ENCODE data around the gene CGNL1.

The CGNL1 gene

DNA sequence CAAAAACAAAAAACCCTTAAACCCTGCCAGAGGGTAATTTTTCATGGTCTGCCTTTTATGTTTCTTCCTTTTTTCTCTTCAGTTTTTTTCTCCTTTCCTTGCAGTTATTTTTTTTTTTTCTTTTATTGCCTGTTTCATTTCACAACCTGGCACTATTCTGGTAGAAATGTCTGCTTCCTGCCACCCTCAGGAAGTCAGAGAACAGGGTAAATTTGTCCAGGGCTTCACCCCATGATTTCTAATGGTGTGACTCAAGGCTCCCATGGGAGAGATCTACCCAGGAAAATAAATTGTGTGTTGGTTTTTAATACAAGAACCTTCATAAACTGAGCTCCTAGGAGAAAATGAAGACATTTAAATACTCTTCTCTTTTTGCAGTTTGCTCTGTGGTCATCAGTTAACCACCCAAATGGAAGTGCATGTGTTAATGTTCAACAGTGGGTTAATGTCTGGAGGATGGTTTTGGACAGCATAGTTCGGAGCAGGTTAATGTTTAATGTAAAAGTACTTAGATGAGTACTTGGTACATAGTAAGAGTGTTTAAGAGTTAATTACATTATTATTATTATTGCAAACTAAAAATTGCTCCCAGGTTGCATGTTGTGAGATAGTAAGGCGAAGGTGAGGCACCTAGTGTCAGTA is 45.9 kb downstream of the CGNL1 start:
- DNase-seq = no peak

DNA sequence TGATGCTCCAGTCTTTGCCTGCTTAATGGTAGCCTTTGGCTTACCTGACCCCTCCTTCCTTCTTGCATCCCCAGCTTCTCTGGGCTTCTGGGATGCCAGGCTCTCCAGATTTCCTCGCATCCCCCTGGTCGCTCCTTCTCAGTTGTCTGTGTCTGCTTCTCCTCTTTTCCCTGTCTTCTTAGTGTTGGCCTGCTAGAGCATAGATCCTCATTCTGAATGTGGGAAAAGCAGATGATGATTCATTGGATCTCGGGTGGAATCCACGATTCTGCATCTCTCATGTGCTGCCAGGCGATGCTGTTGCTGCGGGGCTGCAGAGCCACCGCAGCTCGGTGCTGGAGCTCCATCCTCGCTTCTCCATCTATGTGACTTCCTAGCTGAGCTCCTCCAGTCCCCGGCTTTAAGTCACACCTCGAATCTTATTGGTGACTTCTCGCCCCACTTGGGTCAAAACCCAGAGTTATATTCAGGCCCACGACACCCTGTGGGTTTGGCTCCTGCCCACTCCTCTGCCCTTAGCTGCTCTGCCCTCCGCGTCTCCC is 47.4 kb downstream of the CGNL1 start:
- DNase-seq = no peak

GRCh38 chr15:57424628-57425405 is 48.5 kb downstream of the CGNL1 start:
- no peak for DNase-seq

GRCh38 chr15:57425842-57426241 is 49.5 kb downstream of the CGNL1 start:
- no peak for DNase-seq

GRCh38 chr15:57427367-57427821 is 51.1 kb downstream of the CGNL1 start:
- DNase-seq = peak in 5 of 58 donors; percentile 8 to 29 (median 13)

GRCh38 chr15:57432141-57432741 is 55.9 kb downstream of the CGNL1 start:
- DNase-seq = peak in 27 of 58 donors; percentile 6 to 68 (median 22)

DNA sequence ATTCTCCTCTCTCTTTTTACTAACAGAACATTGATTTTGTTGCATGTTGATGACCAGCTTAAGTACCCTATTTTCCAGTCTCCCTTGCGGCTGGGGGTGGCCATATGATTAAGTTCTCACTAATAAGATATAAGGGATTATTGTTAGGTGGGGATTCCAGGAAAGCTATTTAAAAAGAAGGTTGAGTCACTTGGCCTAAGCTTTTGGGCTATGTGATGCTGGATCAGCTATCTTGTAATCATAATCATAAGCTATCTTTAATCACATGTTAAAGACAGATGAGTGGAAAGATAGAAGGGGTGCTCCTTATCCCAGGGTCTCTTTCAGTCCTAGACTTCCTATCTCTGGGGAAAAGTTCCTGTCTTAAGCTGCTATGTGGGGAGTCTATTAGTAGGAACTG is 59.9 kb downstream of the CGNL1 start:
- no peak for DNase-seq

GRCh38 chr15:57436961-57437360 is 60.7 kb downstream of the CGNL1 start:
- DNase-seq = no peak

DNA sequence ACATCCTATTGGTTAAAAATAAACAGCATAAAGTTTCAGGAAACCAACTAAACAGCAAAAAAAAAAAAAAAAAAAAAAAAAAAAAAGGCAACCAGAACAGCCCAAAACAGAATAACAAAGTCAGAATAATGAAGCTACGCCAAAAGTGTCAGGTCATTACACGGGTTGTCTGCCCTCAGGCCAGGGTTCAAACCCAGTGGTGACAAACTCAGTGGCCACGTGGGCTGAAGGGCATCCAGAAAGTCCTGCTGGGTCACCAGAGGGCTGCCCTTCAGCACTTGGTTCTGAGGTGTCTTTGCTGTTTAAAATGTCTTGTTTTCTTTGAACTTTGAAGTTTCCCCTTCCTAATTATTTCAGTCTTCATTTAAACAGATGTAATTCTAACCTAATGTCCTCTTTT is 61.3 kb downstream of the CGNL1 start:
- no peak for DNase-seq

GRCh38 chr15:57438166-57438565 is 61.9 kb downstream of the CGNL1 start:
- no peak for DNase-seq

GRCh38 chr15:57439128-57440027 is 63.1 kb downstream of the CGNL1 start:
- DNase-seq = no peak

DNA sequence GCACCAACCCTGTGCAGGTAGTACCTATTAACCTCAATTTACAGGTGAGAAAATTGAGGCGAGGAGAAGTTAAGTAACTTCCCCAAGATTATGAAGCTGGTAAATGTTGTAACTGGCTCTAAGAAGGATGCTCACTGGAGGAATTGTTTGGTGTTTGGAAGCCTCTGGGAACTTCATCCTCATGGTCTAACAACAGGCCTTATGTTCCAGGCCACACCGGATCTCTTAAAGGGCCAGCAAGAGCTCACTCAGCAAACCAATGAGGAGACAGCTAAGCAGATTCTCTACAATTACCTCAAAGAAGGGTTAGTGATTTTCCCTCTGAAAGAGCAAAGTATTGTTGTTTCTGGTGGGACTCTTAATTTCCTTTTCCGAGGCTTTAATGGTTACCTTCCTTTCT is 63.9 kb downstream of the CGNL1 start:
- no peak for DNase-seq

- no peak for DNase-seq
Observed at GRCh38 chr15:57440799-57441198, 64.5 kb downstream of the CGNL1 start.

- DNase-seq = no peak
Observed at GRCh38 chr15:57442335-57442734, 66.0 kb downstream of the CGNL1 start.

- DNase-seq = no peak
Observed at GRCh38 chr15:57443486-57443885, 67.2 kb downstream of the CGNL1 start.

DNA sequence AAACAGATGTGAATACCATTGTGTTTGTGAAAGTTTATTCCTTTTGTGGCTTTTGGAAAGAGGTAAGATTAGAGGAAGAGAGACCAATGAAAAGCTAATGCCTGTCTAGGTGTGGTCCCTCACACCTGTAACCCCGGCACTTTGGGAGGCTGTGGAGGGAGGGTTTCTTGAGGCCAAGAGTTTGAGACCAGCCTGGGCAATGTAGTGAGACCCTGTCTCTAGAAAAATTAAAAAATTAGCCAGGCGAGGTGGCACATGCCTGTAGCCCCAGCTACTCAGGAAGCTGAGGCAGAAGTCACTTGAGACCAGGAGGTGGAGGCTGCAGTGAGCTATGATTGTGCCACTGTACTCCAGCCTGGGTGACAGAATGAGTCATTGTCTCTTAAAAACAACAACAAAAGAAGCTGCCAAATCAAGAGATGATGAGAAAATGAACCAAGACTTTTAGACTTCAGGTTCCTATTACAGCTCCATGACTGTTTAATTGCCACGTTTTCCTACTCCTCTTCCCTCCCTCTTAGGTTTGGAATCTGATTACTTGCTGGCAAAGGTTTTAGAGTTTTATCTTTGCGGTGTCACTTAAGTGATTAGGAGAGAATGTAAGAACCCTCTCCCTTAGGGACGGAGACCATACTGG is 68.7 kb downstream of the CGNL1 start:
- DNase-seq = no peak

- DNase-seq = no peak
Observed at GRCh38 chr15:57445872-57446271, 69.6 kb downstream of the CGNL1 start.

- no peak for DNase-seq
Observed at GRCh38 chr15:57446393-57446792, 70.1 kb downstream of the CGNL1 start.

GRCh38 chr15:57451555-57451954 is 75.2 kb downstream of the CGNL1 start:
- no peak for DNase-seq

DNA sequence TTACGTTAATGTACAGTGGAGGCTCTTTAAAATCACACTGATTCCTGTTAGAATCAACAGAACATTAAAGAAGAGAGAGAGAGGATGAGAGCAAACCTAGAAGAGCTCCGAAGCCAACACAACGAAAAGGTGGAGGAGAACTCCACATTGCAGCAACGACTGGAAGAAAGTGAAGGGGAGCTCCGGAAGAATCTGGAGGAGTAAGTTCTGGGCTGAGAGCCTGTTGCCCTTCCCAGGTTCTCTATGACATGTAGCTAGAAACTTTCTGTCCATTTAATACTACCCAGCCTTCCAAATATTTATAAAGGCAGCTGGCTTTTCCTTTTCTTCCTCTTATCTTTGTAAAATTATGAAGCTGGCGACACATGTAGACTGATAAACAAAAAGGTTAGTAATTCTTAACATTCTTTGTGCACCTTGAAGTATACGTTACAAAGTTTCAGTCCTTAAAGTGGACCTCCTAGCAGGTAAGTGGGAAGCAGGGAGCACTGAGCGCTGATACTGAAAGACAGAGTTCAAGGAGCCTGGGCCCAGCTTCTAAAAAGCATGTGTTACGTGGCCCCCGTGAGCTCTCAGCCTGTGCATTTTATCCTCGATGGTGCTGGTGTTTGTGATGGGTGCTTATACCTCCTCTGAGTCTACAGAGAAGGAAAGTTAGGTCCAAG is 75.9 kb downstream of the CGNL1 start:
- no peak for DNase-seq
